ENCODE measurements around the gene PARD3.

PARD3 gene

GRCh38 chr10:34613491-34613890 lies 201.6 kb downstream of the PARD3 start:
- no peaks in the 10 kb centered on the region for H3K36me3 ChIP-seq (ENCODE audit: control insufficient read depth, insufficient read depth, low read length)
- H3K4me3 ChIP-seq (replicated peaks; ENCODE audit: low read depth, low read length), result no peak overlapping the region
- H3K27me3 ChIP-seq (replicated peaks; ENCODE audit: control insufficient read depth, insufficient read depth, low read length), result no peaks in the 10 kb centered on the region
- no peak for DNase-seq (ENCODE audit: extremely low read depth, insufficient read length)
- no peak for TF ChIP-seq CTCF (IDR thresholded peaks at IDR 0.05; ENCODE audit: insufficient read depth, low read length, poor library complexity, severe bottlenecking)

GRCh38 chr10:34612938-34613337 lies 202.2 kb downstream of the PARD3 start:
- no peak for DNase-seq (ENCODE audit: extremely low read depth, insufficient read length)
- Histone ChIP-seq H3K4me3 (replicated peaks; ENCODE audit: low read depth, low read length) (no peak overlapping the region), H3K36me3 (ENCODE audit: control insufficient read depth, insufficient read depth, low read length) (no peaks in the 10 kb centered on the region), H3K27me3 (replicated peaks; ENCODE audit: control insufficient read depth, insufficient read depth, low read length) (no peaks in the 10 kb centered on the region)
- TF ChIP-seq CTCF (IDR thresholded peaks at IDR 0.05; ENCODE audit: insufficient read depth, low read length, poor library complexity, severe bottlenecking), result no peak

- H3K4me3 ChIP-seq (replicated peaks; ENCODE audit: low read depth, low read length), result no peak overlapping the region
- no peaks in the 10 kb centered on the region for H3K36me3 ChIP-seq (ENCODE audit: control insufficient read depth, insufficient read depth, low read length)
- no peaks in the 10 kb centered on the region for H3K27me3 ChIP-seq (replicated peaks; ENCODE audit: control insufficient read depth, insufficient read depth, low read length)
- no peak for DNase-seq (ENCODE audit: extremely low read depth, insufficient read length)
- TF ChIP-seq CTCF (IDR thresholded peaks at IDR 0.05; ENCODE audit: insufficient read depth, low read length, poor library complexity, severe bottlenecking), result no peak
These were observed 202.7 kb downstream of the PARD3 start for GRCh38 chr10:34612446-34612845.

- no peak for TF ChIP-seq CTCF (IDR thresholded peaks at IDR 0.05; ENCODE audit: insufficient read depth, low read length, poor library complexity, severe bottlenecking)
- DNase-seq (ENCODE audit: extremely low read depth, insufficient read length), result peak; percentile 50
- no peak overlapping the region for H3K4me3 ChIP-seq (replicated peaks; ENCODE audit: low read depth, low read length)
- no peaks in the 10 kb centered on the region for H3K27me3 ChIP-seq (replicated peaks; ENCODE audit: control insufficient read depth, insufficient read depth, low read length)
- H3K36me3 ChIP-seq (ENCODE audit: control insufficient read depth, insufficient read depth, low read length), result no peaks in the 10 kb centered on the region
These were observed 205.7 kb downstream of the PARD3 start for GRCh38 chr10:34609287-34609940.

- H3K27me3 ChIP-seq (replicated peaks; ENCODE audit: control insufficient read depth, insufficient read depth, low read length), result no peaks in the 10 kb centered on the region
- no peak for DNase-seq (ENCODE audit: extremely low read depth, insufficient read length)
- no peak for TF ChIP-seq CTCF (IDR thresholded peaks at IDR 0.05; ENCODE audit: insufficient read depth, low read length, poor library complexity, severe bottlenecking)
- H3K36me3 ChIP-seq (ENCODE audit: control insufficient read depth, insufficient read depth, low read length), result no peaks in the 10 kb centered on the region
- no peak overlapping the region for H3K4me3 ChIP-seq (replicated peaks; ENCODE audit: low read depth, low read length)
These were observed 207.2 kb downstream of the PARD3 start for GRCh38 chr10:34607894-34608293.

- no peak for DNase-seq (ENCODE audit: extremely low read depth, insufficient read length)
- no peak for TF ChIP-seq CTCF (IDR thresholded peaks at IDR 0.05; ENCODE audit: insufficient read depth, low read length, poor library complexity, severe bottlenecking)
- no peaks in the 10 kb centered on the region for H3K27me3 ChIP-seq (replicated peaks; ENCODE audit: control insufficient read depth, insufficient read depth, low read length)
- H3K4me3 ChIP-seq (replicated peaks; ENCODE audit: low read depth, low read length), result no peak overlapping the region
- no peaks in the 10 kb centered on the region for H3K36me3 ChIP-seq (ENCODE audit: control insufficient read depth, insufficient read depth, low read length)
These were observed 208.2 kb downstream of the PARD3 start for GRCh38 chr10:34606890-34607289.

All from GM06990 (cell line).